Body of pancreas (tissue), 4 donors: ENCODE results near the gene ZNF775. TPM values are rescaled to one million over a fixed set of nuclear protein-coding genes. Genes with fewer than 3 reads are reported as not detected.
A peak's percentile ranks its signal among the peaks of the same experiment; 100 is the strongest.

Experiments used
- ATAC-seq: fragments of 150-250 bp; one replicate; pipeline ENCODE4 v1.9.1; 2016
- DNase-seq, 4 donors: peaks; one replicate each; pipeline ENCODE4 v3.0.0-alpha.2; 2019
- H3K27ac ChIP-seq, 4 donors: fragments of 200-600 bp; sonication (generic); 1 replicate in 3 of 4; 2 replicates in 1 of 4; pipeline versions ENCODE4 v1.5.1 to v1.6.1; 2016 to 2019; ENCODE audit warnings: mild to moderate bottlenecking in 1 of 4, mixed read lengths in 1 of 4, moderate library complexity in 1 of 4
- H3K27me3 ChIP-seq, 2 donors: fragments of 200-600 bp; sonication (generic); one replicate each; pipeline ENCODE4 v1.6.0; 2016; ENCODE audit warnings: mild to moderate bottlenecking in 1 of 2
- H3K36me3 ChIP-seq, 2 donors: fragments of 200-600 bp; sonication (generic); replicated peaks in 1 of 2; 2 replicates each; pipeline ENCODE4 v1.5.1; 2016; ENCODE audit warnings: low read depth in 2 of 2; ENCODE audit not compliant: insufficient read depth in 1 of 2
- H3K4me1 ChIP-seq: fragments of 200-600 bp; sonication (generic); one replicate; pipeline ENCODE4 v1.6.0; 2016
- H3K4me3 ChIP-seq, 2 donors: fragments of 200-600 bp; sonication (generic); 1 replicate in 1 of 2; 2 replicates in 1 of 2; pipeline ENCODE4 v1.5.1; 2016 to 2019
- H3K9me3 ChIP-seq, 3 donors: fragments of 200-600 bp; sonication (generic); 1 replicate in 2 of 3; 2 replicates in 1 of 3; pipeline ENCODE4 v1.5.1; 2016
- POLR2A ChIP-seq, 3 donors: fragments of 450-650 bp; IDR thresholded peaks; one replicate each; pipeline ENCODE4 v1.6.1; 2016; ENCODE audit warnings: antibody characterized with exemption in 3 of 3, mild to moderate bottlenecking in 2 of 3
- WGBS, 2 donors: methylation state at CpG; one replicate each; pipeline ENCODE4 v1.1.5; 2017; 5-methylcytosine and 5-hydroxymethylcytosine counted together
- intact Hi-C: fragments of 100-400 bp; cut with DNase I; formaldehyde crosslinking; loops from one replicate; pipeline ENCODE4 v1.15.1; 2023
- total RNA-seq, 2 donors: library from RNA; depleted of rRNA; stranded (reverse); fragments of >200 nt; gene quantifications; one replicate each; pipeline ENCODE4 v1.1.0, GENCODE V29; 2016
- TF ChIP-seq, protein P1 (sequence below), 7 experiments: fragments of 450-650 bp in 4 of 7; fragments of 200-600 bp in 3 of 7; sonication (generic) in 3 of 7; IDR thresholded peaks; one replicate each; pipeline ENCODE4 v1.5.1; 2016 to 2019; ENCODE audit warnings: antibody characterized with exemption in 7 of 7

The ZNF775 gene
- total RNA-seq, 2 donors from 2014 or later, result 6.0 to 10.2 TPM

DNA sequence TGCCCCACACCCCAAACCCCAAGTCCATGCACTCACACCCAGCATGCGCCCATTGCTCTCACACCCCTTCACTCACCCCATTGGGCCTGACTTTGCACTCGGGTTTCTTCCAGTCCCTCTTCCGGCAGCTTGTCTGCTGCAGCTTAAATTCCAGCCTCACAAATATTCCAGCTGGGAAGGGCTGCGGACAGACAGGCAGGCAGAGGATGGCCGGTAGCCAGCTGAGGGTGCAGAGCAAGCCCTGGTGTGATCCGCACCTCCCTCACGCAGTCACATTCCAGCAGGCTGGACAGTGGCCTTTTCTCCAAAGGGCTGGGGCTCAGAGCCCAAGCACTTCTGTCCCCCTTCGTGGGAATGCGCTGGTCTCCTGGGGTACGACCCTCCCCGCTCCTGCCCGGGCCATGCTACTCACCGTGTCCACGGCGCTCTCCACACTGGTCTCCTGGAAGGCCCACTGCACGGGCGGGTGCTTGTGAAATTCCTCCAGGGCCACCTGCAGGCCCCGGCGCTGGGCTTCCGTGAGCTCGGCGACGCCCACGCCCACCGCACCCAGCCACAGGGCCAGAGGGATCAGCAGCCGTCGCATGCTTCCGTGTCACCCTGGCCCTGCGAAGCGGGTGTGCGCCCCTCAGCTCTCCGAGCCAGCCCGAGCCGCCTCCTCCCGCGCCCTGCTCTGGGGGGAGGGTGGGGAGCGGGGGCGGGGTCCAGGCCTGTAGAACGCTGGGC lies 38.9 kb upstream of the ZNF775 start:
- TF ChIP-seq, protein P1, sequence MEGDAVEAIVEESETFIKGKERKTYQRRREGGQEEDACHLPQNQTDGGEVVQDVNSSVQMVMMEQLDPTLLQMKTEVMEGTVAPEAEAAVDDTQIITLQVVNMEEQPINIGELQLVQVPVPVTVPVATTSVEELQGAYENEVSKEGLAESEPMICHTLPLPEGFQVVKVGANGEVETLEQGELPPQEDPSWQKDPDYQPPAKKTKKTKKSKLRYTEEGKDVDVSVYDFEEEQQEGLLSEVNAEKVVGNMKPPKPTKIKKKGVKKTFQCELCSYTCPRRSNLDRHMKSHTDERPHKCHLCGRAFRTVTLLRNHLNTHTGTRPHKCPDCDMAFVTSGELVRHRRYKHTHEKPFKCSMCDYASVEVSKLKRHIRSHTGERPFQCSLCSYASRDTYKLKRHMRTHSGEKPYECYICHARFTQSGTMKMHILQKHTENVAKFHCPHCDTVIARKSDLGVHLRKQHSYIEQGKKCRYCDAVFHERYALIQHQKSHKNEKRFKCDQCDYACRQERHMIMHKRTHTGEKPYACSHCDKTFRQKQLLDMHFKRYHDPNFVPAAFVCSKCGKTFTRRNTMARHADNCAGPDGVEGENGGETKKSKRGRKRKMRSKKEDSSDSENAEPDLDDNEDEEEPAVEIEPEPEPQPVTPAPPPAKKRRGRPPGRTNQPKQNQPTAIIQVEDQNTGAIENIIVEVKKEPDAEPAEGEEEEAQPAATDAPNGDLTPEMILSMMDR (IDR thresholded peaks at IDR 0.05), result peak in 2 of 7 experiments; percentile 13 to 15
- peak in 2 of 3 donors; percentile 16 to 29 for TF ChIP-seq POLR2A (IDR thresholded peaks at IDR 0.05)

DNA sequence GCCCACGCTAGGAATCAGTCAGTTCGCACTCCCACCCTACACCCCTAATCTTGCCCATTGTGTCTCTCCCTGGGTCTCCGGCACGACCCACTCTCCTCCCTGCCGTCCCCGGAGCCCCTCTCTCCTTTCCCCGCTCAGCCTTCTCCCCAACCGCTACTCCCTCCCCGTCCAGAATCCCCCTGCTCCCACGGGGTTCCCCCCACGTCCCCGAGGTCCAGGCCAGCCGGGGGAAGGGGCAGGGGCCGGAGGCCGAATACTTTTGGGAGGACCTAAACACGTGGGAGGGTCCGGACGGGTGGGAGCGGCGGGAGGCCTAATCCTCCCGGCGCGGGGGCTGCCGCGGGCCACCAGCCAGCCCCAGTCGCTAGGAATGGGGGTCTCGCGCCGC lies 38.3 kb upstream of the ZNF775 start:
- Histone ChIP-seq H3K27me3 (no peaks in the 10 kb centered on the region), H3K27ac (peak overlapping the region; percentile 78 to 85 (median 82)), H3K9me3 (no peaks in the 10 kb centered on the region), H3K4me3 (peak overlapping the region; percentile 19 to 34), H3K36me3 (no peaks in the 10 kb centered on the region), H3K4me1 (peaks cover 55% of the 10 kb centered on the region)
- DNase-seq (no peak), ATAC-seq (no peak)
- WGBS, 2 donors, result 37 to 42% methylated on average over 20 to 28 of the region's 29 CpGs
- TF ChIP-seq, protein P1 (IDR thresholded peaks at IDR 0.05), result no peak
- TF ChIP-seq POLR2A (IDR thresholded peaks at IDR 0.05), result no peak
- intact Hi-C loops, result no loop called here

More for the DNA sequence above, 38.9 kb upstream of the ZNF775 start:
- DNase-seq, result peak; percentile 64 to 80 (median 72)
- Histone ChIP-seq H3K27me3 (no peaks in the 10 kb centered on the region), H3K4me3 (peak overlapping the region; percentile 8 to 19), H3K36me3 (no peaks in the 10 kb centered on the region), H3K4me1 (peaks cover 62% of the 10 kb centered on the region), H3K9me3 (no peaks in the 10 kb centered on the region), H3K27ac (peak overlapping the region; percentile 78 to 85 (median 82))
- WGBS, 2 donors, result 2 to 23% methylated on average over 16 to 34 of the region's 39 CpGs
- peak; percentile 25 for ATAC-seq
- intact Hi-C loops, result no loop called here

DNA sequence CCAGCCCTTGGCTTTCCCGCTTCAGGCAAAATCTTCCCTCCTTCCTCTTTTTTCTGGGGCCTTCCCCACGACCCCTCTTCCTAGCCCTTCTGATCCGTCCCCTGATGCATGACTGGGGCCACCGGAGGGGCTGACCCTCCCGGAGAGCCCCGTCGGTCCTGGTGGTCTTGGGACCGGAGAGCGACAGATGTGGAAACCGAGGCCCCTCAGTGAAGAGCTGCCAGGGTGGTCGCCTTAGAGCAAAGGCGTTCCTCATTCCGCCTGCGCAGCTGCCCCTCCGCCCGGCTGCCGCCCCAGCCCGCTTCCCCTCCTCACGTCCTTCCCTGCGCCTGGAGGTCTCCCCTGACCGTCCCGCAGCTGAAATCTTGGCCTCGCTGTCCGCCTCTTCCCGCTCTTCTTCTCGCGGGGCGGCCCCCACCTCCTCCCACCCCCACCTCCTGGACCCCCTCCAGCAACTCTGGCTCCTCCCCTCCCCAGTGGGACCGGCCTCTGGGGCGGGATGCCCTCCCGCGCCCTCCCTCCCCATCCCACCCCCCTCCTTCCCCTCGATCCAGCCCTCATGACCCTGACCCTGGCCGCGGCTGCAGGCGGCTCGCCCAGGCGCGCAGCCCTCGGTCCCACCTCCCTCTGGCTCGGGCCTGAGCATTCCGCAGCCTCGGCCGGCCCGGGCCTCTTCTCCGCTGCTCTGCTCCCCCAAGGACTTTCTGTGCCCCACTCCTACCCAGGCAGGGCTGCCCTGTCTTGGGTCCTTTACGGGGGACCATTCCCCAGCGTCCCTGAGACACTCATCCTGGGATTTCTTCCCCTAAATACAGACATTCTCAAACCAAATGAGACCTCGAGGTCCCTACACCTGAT lies 37.6 kb upstream of the ZNF775 start, which contains the start of gene RARRES2:
Gene RARRES2 (minus strand): TSS at position 367 of the 858 bp plus-strand sequence. CDS start 1,020 bp downstream, outside the sequence.
- intact Hi-C loops, result no loop called here
- Histone ChIP-seq H3K4me1 (peaks cover 49% of the 10 kb centered on the region), H3K36me3 (no peaks in the 10 kb centered on the region), H3K27ac (peak within 1 kb of the TSS; percentile 78 to 85 (median 82)), H3K27me3 (no peaks in the 10 kb centered on the region), H3K9me3 (no peaks in the 10 kb centered on the region), H3K4me3 (peak within 1 kb of the TSS; percentile 19 to 34)
- TF ChIP-seq POLR2A (IDR thresholded peaks at IDR 0.05), result no peak
- TF ChIP-seq, protein P1 (IDR thresholded peaks at IDR 0.05), result no peak
- DNase-seq (peak; percentile 57 to 77 (median 66)), ATAC-seq (peak; percentile 51)
- WGBS, 2 donors, result 18 to 29% methylated on average over 31 to 47 of the region's 49 CpGs

DNA sequence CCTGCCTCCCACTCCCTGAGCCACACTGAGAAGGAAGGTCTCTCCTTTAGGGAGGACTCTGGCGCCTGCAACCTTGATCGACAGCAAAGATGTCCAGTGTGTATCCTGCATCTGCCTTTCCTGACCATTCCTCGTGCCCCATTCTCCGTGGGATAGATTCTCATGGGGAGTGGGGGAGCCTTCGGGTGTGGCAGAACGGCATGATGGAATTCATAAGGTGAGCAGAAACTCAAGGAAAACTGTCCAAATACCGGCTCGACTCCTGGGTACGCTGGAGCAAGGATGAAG lies 37.1 kb upstream of the ZNF775 start:
- 87 to 91% methylated on average over 9 of the region's 9 CpGs for WGBS, 2 donors

More for the DNA sequence above, 37.1 kb upstream of the ZNF775 start:
- ATAC-seq (no peak), DNase-seq (no peak)
- no peaks in the 10 kb centered on the region for H3K27me3 ChIP-seq
- TF ChIP-seq, protein P1 (IDR thresholded peaks at IDR 0.05), result no peak
- TF ChIP-seq POLR2A (IDR thresholded peaks at IDR 0.05), result no peak
- peaks cover 43% of the 10 kb centered on the region for H3K4me1 ChIP-seq
- intact Hi-C loops, result no loop called here
- no peaks in the 10 kb centered on the region for H3K9me3 ChIP-seq
- H3K36me3 ChIP-seq, result no peaks in the 10 kb centered on the region
- H3K27ac ChIP-seq, result peak overlapping the region; percentile 39 to 85 (median 62)
- H3K4me3 ChIP-seq, result no peak overlapping the region
